Hematopoietic multipotent progenitor cell treated with erythropoietin and hydrocortisone succinate and interleukin-3 and kit ligand, for 15 days (in vitro differentiated cells): ENCODE results near the gene CPA1.

Source experiments
- DNase-seq: peaks from one replicate; pipeline ENCODE4 v3.0.0-alpha.2; 2015; ENCODE audit warnings: low spot score

The CPA1 gene

DNA sequence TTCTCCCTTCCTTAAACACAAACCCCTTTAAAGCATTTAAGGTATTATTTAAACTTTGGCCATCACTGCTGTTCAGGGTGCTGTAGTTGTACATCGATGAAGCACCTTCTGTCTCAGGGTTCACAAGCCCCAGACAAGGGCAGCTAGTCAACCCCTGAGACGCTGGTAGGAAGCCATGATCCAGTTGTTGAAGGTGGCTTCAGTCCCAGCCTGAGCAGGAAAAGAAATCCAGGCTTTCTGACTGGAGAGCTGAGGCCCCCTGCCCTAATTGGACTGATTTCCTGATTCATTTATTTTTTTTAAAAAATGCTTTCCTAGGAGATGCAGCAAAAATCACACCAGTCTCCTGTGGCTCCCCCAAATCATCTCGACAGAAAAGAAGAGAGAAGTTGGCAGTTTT is 15.8 kb downstream of the CPA1 start:
- no peak for DNase-seq

DNA sequence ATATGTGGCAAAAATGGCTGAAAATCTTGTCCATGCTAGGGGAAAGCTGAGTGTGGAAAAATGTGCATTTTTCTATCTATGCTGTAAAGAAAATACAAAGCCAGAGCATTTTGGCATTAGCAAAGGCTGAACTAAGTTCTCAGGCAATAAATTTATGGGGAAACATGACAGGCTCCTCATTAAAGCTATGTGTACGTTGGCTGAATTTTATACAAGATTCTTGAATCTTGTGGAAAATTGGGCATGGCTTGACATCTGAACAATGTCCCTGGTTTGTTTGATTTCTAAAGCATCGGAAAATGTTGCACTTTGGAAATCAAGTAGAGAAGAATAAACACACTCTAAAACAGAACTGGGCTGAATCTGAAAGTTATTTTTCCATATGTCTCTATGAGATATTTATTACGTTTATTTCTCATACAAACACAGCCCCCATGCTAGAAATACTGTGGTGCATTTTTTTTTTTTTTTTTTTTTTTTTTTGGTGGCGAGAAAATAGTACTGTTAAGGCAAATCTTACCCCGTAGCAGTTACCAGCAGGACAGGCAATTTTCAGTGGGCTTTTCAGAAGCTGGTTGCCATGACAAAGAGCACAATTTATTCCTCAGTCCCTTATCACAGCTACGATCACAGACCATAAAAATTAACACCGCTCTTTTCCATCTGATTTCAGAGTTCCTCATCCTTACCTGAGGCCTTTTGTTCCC is 16.9 kb downstream of the CPA1 start:
- DNase-seq, result no peak

DNA sequence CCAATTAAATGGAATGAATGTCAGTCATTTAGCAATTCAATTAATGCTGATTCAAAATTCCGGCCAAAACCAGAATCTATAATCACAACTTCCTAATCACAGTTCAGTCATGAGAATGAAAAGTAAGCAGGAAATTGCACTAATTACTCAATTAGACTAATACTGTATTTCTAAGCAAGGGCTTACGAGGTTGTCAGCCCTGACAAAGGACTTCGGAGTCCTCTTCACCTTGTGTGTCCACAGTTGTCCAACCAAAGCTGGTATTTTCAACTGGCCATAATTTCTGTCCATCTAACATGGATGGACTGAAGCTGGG is 17.4 kb downstream of the CPA1 start:
- no peak for DNase-seq

DNA sequence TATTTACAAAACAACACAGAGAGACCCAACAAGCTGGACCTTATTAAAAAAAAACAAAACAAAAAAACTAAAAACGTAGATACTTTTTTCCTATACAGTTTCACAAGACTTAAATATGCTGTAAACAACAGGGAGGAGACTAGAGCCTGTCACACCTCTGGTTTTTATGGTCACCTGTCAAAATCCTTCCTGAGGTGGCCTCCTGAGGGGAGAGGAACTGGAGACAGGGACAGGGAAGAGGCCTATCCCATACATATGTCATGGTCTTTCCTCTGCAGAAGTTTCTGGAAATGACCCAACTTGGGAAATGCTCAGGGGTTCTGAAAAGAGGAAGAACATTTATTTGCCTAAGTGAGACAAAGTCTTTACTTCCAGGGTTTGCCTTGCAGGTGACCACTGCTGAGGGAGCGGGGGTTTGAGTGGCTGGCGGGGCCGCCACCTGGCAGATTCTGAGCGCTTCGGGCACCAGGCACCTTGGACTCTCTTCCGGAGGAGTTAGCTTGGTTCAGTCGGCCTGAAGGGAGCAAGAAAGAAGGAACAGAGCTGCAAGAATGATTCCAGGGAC is 18.3 kb downstream of the CPA1 start:
- no peak for DNase-seq

DNA sequence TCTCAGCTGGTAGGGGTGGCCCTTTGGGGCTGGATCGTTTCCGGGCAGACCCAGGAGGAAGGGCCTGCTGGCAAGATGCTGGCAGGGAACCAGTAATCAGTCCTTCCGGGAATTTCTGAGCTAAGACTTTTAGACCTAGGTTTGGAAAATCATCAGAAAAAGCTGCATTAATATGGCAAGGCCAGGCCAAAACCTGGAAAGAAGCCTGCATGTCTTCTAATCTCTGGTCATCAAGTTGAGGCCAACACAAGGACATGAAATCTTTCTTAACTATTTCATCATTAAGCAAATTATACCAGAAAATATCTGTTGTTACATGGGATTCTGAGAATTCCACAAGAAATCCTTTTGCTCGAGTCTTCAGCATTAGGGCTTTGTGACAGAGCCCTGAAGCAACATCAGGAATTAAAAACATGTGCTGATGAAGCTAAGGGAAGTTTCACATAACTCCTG is 19.9 kb downstream of the CPA1 start:
- no peak for DNase-seq

- DNase-seq, result no peak
These were observed 20.8 kb downstream of the CPA1 start for GRCh38 chr7:130401101-130401500.

DNA sequence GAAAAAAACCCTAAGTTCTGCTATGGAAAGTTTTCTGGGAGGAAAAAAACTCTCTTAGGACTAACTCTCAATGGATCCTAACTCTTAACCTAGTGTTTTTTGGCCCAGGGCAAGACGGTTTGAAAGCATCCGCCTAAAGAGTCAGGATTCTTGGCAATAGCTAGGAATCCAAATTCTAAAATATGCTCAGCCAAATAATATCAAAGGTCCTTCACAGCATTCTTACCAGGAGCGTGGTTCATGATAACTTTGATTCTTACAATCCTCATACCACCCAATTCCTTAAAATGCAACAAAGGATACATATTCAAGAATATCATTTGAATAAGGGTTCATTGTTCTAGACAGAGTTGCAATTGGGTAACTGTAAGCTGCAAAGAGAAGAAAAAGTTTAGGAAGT is 21.3 kb downstream of the CPA1 start:
- no peak for DNase-seq

DNA sequence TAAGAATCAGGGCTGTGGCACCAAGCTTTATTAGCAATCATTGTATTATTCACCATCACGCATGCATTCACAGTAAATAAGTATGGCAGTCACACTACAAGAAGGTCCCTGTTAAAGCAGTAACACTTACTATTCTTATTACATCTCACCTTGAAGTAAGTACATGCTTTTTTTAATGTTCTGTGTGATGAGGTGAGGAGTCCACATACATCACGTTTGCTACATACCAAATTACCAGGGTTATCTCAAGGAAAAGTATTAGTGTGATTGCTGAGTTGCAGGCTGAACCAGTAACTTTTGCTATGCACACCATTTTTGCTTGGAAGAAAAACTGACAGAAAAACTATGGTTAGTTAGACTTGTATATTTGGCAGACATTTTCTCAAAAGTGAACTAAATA is 24.7 kb downstream of the CPA1 start:
- no peak for DNase-seq

GRCh38 chr7:130409067-130409711 is 28.9 kb downstream of the CPA1 start:
- DNase-seq, result no peak

DNA sequence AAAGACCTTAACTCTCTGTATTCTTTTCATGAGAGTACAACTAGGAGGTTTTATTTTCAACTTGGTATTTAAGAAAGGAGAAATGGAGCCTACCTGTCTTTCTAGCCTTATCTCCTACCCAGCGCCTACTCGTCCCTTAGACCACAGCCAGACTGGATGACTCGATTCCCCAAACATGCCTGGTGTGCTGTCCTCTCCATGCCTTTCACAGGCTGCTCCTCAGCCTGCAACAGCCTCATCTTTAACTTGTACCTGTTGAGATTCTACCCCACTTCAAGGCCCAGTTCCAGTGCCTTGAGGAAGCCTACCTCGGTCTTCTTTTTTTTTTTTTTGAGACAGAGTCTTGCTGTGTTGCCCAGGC is 29.4 kb downstream of the CPA1 start:
- no peak for DNase-seq

- DNase-seq, result no peak
These were observed 30.7 kb downstream of the CPA1 start for GRCh38 chr7:130410868-130411541.

GRCh38 chr7:130413201-130413600 is 32.9 kb downstream of the CPA1 start:
- no peak for DNase-seq

- DNase-seq, result no peak
These were observed 34.7 kb downstream of the CPA1 start for GRCh38 chr7:130415006-130415405.

DNA sequence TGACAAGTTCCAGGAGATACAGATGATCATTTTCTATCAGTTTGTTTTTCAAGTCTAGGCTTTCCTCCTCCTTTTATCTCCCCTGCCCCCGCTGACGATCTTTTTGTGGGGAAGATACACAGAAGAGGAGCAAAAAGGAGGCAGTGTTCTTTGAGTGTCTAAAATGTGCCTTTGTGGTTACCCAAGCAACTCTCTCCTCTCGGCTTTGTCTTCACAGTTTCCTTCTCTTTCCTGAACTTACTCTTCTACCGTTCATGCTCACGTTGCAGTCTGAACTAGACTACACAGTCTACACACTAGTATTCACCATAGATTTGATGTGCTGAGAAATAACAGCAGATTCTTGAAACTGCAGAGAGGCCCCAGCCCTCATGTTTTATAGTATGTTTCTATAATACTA is 36.9 kb downstream of the CPA1 start:
- DNase-seq, result no peak

DNA sequence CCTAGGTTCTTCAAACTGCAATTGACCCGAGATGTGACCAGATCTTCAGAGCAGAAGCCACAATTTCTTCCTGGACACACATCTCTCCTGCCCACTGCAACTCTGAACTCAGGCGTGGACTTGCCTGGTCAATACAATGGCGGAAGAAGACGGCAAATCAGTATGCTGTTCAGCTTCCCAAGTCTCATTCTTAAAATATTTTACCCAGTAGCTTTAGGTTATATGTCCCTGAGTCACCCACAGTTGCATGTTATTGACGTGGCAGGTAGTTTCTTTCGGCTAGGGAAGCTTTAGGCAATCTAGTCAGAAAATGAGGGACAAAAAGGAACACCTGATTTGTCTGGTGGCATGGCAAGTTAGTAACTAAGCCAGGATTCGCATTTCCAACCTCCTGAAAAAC is 38.0 kb downstream of the CPA1 start:
- no peak for DNase-seq

DNA sequence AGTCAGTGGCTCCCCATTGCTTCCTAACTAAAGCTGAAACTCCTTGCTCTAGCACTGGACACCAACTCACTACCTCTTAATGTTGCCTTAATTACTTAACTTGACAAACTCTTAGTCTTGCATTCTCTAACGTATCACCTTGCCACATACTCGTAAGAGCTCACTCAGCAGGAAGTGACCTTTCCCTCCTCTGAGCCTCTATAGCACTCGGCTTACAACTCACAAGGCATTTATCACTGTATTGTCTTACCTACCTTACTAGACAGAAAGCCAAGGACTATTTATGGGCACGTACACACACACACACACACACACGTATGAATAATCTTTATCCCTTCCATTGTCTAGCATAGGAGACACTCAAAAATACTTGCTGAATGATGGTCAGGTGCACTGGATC is 39.4 kb downstream of the CPA1 start:
- no peak for DNase-seq

DNA sequence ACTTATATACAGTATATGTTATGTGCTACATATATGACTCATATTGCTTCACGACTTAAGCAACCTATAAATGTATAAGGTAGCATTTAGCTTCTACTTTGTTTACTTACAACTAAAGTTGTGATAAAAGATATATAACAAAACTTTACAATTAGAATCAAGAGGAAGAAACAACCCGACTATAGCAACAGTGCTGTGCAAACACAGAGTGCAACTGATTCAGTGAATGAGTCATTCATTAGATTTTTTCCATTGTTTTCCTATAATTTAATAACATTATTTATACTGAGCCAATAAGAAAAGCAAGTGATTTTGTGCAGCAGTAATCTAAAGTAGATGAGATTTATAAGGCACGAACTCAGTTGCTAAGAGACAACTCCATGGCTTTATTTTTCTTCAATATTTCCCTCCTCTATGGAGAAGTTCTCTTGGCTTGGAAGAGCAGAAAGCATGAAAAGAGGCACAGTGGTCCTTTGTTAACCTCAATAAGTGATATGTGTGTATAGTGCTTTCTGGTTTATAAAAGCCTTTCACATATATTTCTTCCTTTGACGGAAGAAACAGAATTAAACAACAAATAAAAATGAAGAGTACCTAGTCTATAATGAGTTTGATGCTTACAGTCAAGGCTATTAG is 40.8 kb downstream of the CPA1 start:
- no peak for DNase-seq

GRCh38 chr7:130421684-130422083 is 41.4 kb downstream of the CPA1 start:
- no peak for DNase-seq

- DNase-seq, result no peak
These were observed 43.3 kb downstream of the CPA1 start for GRCh38 chr7:130423501-130424037.

DNA sequence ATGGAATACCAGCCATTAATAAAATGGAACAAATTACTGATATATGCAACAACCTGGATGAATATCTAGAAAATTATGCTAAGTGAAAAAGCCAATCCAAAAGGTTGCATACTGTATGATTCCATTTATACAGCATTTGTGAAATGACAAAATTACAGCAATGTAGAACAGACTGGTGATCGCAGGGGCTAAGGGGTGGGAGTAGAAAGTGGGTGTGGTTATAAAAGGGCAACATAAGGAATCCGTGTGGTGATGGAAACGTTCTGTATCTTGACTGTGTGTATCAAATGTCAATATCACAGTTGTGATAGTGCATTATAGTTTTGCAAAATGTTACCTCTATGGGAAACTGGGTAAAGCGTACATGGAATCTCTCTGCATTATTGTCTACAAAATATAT is 45.5 kb downstream of the CPA1 start:
- DNase-seq, result no peak

DNA sequence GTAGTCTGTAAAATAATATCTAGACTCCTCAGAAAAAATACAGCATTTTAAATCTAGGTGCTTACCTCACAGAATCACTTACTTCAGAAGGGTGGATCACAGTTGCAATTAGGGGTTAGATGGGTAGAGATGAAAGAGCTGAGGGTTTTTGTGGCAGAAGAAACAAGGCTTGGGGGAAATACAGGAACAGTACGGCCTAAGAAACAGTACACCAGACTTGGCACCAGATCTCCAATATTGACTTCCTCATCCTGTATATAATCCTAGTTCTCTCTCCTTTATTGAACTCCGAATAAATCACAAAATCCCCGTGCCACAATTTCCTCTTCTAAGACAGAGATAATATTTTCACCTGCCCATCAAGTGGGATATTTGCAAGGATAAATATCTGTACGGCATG is 46.3 kb downstream of the CPA1 start:
- DNase-seq, result no peak

DNA sequence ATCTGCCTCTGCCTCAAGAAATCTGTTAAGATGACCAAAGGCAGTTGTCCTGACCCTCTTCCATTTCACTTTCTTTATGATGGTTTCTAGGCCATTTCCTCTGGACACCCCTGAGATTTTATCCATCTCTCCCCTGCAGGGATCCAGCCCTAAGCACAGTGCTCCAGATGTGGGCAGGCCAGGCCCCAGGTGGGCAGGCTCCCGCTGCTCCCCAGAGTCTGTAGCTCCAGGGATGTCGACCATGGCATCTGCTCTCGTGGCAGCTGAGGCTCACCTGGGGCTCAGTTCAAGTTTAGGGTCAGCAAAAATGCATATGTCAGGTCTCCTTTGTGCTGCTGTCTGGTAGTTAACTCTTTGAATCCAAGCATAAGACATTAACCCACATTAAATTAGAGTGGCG is 48.7 kb downstream of the CPA1 start:
- no peak for DNase-seq

DNA sequence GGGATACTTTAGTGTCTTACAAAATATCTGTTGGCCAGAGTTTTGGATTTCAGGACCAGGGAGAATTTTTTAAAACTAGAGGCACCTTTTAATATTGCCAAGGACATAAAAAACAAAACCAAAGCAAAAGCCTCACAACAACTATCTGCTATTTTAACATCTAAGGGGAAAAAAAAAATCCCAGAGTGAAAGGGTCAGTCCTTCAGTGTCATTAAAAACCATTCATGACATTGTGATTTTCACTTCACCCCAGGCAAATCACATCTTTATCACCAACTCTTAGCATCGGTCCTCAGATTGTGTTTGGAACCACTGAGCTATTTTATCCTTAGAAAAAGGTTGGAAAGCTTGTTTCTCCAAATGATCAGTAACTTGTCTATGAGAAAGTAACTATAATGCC is 49.8 kb downstream of the CPA1 start:
- DNase-seq, result no peak
